MV-4-11 (cell line): ENCODE results near the gene RFX1.
"Not testable (repeated sequence)": the region's sequence is repeated elsewhere in the genome, so short reads cannot be mapped to it uniquely, and the experiment has no call there.

Experiments used
- DNase-seq: peaks from one replicate; lab custom pipeline; 2025; lab: John Stamatoyannopoulos, UW

The RFX1 gene

DNA sequence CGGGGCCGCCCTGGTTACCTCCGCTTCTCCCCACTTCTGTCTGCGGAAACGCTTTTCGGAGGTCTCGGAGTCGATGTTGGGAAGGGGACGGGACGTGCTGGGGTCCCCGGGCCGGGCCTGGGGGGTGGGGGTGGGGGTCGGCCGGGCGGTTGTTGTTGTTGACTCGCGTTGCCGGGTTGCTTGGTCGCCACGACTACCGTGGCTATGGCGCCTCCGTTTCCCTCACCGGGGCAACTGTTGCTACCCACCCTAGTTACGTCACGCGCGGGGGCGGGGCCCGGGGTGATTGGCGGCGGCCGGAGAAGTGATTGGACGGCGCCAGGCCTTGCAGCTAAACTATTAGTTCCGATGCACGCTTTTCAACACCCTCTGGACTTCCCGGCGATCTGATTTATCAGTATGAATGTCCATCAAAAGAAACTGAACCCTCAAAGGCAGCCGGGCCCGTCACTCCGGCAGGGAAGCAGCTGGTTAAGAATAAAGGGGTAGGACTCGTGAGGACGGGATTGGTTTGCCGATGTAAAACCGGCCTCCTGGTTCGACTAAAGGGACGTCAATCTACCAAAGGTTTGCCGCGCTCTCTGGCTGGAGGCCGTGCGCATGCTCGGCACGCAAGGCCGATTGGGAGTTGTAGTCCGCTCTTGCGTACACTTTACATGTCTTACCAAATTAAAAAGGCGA lies at the start of gene RFX1:
RFX1 (minus strand) TSS at position 236 of the 681 bp plus-strand sequence. CDS start 12,477 bp downstream, outside the sequence.
- DNase-seq, result peak; percentile 100

DNA sequence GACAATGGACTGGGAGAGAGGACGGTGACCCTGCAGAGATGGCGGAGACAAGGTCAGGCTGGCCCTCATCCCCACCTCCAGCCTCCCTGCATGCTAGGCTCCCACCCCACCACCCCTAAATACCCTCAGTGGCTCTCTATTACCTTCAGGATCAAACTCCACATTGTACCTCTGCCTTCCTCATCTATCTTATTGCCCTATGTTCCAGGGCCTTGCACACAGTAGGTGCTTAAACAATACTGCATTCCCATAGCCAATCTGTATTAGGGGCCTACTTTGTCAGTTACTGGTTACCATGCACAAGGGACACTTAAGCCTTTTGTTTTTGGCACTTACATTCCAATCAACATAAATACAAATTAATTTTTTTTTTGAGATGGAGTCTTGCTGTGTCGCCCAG lies 49.3 kb upstream of the RFX1 start:
- DNase-seq, result no peak

DNA sequence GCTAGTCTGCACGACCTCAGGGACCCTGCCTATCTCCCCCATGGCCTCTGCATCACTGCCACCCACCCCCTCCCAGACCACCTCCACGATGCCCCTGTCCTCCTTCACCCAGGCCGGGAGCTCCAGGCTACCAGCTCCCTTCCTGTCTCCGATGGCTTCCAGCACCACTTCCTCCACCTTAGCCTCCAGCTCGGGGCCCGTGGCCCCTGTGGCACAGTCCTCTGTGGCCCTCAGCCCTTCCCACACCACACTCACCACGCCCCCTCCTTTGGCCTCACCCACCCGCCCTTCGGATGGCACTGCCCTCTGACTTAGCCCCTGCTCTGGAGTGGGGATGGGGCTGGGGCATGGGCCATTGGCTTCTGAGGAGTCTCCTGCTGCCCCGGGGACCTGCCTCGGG lies 48.6 kb upstream of the RFX1 start:
- DNase-seq, result no peak

DNA sequence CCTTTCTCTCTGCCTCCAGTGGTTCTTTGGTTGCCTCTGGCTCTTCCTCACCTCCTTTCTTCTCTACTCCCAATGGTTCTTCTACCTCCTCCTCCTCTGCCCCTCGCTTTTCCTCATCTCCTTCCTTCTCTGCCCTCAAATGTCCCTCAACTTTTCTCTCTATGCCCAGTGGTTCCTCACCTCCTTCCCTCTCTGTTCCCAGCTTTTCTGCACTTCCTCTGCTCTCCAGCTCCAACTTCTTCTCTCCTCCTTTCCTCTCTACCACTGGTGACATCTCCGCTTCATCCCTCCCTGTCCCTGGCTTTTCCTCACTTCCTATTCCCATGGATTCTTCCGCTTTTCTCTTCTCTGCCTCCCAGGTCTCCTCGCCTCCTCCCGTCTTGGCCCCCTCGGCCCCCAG lies 48.0 kb upstream of the RFX1 start:
- no peak for DNase-seq

DNA sequence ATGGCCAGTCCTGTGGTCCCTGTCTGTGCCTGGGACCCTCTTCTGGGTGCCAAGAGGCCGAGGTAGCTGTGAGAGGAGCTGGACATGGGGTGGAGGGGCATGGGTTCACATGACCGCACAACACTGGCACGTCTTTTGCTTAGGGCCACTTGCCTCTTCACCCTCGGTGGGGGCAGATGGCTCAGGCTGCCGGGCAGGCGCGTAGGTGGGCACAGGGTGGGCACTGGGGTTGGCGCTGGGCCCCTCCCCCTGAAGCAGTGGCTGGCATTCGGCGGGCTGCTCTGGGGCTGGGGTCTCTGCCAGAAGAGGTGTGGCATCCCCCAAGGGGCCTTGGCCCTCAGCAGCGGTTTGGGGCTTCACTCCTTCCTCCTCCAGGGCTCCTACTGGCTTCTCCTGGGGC lies 47.4 kb upstream of the RFX1 start:
- DNase-seq, result no peak

DNA sequence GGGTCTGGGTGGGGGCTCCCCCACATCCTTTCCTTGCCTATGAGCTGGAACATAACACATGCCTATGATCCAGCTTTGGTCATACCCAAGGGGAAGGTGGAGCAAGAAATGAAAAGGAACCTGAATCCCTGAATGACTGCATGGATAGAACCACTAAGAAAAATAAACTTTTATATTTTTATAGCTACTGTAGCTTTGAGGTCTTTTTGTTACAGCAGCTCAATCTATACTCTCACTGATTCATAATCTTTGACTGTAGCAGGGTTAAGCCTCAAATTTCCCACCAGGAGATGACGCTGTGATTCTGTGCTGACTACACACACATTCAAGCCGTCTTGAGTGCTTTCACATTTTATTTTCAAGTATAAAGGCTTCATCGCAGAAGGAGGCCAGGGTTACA lies 46.9 kb upstream of the RFX1 start:
- no peak for DNase-seq

DNA sequence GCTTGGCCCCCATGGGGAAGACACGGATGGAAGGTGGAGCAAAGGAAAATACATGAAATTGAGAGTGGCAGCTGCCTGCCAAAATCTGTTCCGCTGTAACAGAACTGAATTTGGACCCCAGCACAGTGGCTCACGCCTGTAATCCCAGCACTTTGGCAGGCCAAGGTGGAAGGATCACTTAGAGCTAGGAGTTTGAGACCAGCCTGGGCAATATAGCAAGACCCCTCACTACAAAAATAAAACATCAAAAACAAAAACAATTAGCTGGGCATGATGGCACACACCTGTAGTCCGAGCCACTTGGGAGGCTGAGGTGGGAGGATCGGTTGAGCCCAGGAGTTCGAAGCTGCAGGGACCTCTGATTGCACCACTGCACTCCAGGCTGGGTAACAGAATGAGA lies 46.4 kb upstream of the RFX1 start:
- DNase-seq, result no peak

DNA sequence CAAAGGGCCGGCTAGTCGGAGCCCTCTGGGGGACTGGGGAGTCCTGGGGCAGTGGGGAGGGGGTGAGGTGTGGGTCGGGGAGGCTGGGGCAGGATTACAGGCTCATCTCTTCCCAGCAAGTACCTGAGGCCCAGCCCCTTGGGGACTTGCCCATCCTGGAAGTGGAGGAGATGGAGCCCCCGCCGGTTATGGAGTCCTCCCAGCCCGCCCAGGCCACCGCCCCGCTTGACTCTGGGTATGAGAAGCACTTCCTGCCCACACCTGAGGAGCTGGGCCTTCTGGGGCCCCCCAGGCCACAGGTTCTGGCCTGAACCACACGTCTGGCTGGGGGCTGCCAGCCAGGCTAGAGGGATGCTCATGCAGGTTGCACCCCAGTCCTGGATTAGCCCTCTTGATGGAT lies 45.9 kb upstream of the RFX1 start:
- DNase-seq, result no peak

DNA sequence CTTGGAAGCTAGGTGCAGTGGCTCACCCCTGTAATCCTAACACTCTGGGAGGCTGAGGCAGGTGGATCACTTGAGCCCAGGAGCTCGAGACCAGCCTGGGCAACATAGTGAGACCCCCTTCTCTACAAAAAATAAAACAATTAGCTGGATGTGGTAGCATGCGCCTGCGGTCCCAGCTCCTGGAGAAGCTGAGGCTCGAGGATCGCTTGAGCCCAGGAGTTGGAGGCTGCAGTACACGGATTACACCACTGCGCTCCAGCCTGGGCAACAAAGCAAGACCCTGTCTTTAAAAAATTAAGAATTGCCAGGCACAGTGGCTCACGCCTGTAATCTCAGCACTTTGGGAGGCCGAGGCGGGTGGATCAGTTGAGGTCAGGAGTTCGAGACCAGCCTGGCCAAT lies 44.8 kb upstream of the RFX1 start:
- not testable (repeated sequence) for DNase-seq

DNA sequence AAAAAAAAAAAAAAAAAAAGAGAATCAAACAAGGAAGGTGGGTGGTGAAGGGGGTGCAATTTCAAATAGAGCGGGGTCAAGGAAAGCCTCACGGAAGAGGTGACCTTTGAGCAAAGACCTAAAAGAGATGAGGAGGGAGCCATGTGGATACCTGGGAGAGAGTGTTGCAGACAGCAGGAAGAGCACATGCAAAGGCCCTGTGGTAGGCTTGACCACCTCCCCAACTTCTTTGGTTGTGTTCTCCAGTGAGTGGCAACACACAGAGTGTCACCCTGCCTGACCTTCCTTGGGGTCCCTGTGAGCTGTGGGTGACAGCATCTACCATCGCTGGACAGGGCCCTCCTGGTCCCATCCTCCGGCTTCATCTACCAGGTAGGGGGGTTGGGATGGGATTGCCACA lies 44.4 kb upstream of the RFX1 start:
- no peak for DNase-seq

DNA sequence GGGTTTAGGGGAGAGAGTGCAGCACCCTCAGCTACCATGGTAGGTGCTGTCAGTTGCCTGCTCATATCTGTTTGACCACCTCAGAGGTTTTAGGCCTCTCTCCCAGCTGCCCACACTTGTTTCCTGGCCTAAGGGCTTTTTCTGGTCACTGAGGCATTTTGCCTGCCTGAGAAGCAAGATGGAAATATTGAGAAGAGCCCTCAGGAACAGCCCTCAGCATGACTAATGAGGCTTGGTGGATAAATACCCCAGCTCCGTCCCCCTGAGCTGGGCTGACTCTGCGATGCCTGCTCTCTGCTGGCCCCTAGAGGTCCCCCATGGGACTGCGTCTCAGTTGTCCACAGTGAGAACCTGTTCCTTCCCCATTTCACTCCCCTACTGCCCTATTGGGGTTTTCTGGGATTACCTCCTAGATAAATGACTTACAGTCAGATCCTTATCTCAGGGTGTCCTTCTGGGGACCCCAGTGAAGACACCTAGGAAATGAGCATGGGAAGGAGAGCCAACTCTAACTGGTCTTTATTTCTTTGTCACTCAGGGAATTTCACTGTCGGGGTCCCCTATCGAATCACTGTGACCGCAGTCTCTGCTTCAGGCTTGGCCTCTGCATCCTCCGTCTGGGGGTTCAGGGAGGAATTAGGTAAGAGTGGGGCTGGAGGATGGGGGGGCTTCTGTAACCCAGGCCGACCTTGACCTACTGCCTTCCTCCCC lies 42.5 kb upstream of the RFX1 start:
- peak; percentile 87 for DNase-seq

DNA sequence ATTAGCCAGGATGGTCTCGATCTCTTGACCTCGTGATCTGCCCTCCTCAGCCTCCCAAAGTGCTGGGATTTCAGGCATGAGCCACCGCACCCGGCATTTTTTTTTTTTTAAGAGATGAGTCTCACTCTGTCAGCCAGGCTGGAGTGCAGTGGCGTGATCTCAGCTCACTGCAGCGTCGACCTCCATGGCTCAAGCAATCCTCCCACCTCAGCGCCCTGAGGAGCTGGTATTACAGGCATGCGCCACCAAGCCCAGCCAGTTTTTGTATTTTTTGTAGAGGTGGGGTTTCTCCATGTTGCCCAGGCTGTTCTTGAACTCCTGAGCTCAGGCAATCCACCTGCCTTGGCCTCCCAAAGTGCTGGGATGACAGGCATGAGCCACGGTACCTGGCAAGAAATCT lies 41.7 kb upstream of the RFX1 start:
- not testable (repeated sequence) for DNase-seq

DNA sequence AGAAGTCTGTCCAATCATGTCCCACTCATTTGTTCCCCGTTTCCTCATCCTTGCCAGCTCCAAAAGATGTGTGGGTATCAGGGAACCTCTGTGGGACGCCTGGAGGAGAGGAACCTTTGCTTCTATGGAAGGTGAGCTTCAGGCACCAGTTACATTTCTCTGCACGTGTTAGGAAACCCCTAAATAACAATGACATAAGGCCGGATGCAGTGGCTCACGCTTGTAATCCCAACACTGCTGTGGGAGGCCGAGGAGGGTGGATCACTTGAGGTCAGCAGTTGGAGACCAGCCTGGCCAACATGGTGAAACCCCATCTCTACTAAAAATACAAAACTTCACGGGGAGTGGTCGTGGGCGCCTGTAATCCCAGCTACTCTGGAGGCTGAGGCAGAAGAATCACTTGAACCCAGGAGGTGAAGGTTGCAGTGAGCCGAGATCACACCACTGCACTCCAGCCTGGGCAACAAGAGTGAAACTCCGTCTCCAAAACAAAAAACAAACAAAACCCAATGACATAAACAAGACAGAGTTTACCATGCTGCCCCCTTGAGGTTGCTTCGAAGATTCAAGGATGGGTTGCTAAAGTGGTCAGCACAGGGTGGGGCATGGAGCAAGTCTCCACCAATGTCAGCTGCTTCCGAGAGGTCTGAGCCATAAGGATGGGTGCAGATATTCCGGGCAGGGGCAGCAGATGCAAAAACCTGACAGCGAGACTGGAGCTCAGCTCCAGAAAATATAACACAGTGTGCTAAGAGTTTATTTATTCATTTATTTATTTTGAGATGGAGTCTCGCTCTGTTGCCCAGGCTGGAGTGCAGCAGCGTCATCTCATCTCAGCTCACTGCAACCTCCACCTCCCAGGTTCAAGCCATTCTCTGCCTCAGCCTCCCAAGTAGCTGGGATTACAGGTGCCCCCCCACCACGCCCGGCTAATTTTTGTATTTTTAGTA lies 36.8 kb upstream of the RFX1 start:
- peak; percentile 89 for DNase-seq

DNA sequence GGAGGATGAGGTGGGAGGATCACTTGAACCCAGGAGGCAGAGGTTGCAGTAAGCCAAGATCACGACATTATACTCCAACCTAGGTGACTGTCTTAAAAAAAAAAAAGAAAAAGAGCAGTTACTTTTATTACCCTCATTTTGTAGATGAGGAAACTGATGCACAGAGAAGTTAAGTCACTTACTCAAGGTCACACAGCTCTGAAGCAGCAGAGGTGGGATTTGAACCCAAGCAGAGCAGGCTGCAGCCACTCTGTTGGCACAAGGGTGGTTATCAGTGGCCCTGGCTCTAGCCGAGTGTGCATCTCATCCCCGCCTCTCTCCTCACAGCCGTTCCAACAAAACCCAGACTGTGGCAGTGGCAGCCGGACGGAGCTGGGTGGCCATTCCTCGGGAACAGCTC lies 33.1 kb upstream of the RFX1 start:
- no peak for DNase-seq

DNA sequence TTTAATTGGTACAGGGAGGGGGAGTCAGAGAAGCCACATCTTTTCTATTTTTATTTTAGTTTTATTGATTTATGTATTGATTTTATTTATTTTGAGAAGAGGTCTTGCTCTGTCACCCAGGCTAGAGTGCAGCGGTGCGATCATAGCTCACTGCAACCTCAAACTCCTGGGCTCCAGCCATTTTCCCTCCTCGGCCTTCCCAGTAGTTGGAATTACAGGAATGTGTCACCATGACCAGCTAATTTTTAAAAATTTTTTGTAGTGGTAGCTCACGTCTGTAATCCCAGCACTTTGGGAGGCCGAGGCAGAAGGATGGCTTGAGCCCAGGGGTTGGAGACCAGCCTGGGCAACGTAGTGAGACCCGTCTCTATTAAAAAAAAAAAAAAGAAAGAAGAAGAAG lies 29.6 kb upstream of the RFX1 start:
- no peak for DNase-seq

DNA sequence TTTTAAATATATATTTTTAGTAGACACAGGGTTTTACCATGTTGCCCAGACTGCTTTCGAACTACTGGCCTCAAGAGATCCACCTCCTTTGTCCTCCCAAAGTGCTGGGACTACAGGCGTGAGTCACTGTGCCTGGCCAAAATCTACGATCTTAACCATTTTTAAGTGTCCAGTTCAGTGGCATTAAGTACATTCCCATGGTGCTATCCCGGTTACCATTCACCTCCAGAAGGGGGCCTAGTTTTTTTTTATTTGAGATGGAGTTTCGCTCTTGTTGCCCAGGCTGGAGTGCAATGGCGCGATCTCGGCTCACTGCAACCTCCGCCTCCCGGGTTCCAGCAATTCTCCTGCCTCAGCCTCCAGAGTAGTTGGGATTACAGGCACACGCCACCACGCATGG lies 29.0 kb upstream of the RFX1 start:
- not testable (repeated sequence) for DNase-seq

DNA sequence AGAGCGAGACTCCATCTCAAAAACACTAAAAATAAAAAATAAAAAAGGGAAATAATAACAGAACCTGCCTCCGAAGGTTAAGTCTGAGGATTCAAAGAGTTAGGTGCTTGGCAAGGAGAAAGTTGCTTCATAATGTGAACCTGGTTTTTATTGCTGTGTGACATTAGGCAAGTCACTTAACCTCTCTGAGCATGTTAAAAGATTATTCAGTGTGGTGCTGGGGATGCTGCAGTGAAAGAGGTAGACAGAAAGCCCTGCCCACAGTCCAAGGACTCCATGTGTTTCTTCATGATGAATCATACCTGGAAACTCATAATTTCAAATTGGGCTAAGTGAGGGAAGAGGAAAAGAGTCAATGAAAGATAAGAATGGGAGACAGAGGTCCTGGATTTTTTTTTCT lies 27.8 kb upstream of the RFX1 start:
- DNase-seq, result no peak

DNA sequence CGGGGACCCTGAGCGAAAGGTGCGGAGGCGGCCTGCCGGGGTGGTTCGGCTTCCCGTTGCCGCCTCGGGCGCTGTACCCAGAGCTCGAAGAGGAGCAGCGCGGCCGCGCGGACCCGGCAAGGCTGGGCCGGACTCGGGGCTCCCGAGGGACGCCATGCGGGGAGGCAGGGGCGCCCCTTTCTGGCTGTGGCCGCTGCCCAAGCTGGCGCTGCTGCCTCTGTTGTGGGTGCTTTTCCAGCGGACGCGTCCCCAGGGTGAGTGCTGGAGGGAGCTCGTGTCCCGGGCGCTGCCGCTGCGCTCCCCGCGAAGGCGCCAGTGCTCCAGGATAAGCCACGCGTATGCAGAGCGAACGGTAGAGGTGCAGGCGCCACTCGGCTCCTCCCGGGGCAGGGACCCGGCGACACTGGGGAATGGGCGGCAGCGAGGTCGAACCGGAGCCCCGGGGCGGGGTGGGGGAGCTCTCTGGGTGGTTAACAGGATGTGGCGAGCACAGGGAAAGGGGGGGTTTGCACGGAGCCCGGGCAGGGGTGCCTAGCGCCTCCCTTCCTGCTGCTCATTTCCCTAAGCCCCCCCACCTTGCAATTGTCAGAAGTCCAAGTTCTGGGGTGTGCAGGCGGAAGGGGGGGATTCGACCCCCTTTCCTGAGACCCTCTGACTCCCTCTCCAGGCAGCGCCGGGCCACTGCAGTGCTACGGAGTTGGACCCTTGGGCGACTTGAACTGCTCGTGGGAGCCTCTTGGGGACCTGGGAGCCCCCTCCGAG lies 25.8 kb upstream of the RFX1 start, which contains the start of gene IL27RA:
IL27RA (plus strand) TSS at position 44 of the 762 bp plus-strand sequence; CDS start at position 155, 111 bp downstream.
- peak; percentile 61 for DNase-seq

DNA sequence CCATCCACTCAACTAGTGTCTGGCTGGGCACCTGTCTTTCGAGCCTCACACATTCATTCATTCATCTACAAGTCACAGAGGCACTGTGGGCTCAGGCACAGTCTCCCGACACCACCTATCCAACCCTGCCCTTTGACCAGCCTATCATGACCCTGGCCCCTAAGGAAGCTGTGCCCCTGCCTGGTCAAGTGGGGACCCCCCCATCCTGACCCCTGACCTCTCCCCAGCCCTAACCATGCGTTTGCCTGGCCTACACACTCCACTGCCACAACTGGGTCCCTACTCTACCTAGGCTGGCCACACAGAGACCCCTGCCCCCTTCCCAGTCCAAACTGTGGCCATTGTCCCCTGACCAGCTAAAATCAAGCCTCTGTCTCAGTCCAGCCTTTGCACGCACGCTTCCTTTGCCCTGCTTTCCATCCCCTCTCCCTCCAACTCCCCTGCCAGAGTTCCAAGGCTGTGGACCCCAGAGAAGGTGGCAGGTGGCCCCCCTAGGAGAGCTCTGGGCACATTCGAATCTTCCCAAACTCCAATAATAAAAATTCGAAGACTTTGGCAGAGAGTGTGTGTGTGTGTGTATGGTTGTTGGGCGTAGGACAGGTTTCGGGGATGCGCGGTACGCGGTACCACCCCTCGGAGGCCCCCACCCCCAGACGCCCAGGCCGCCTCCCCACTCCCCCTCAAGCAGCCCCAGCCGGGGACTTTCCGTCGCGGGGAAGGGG lies 25.0 kb upstream of the RFX1 start:
- no peak for DNase-seq

DNA sequence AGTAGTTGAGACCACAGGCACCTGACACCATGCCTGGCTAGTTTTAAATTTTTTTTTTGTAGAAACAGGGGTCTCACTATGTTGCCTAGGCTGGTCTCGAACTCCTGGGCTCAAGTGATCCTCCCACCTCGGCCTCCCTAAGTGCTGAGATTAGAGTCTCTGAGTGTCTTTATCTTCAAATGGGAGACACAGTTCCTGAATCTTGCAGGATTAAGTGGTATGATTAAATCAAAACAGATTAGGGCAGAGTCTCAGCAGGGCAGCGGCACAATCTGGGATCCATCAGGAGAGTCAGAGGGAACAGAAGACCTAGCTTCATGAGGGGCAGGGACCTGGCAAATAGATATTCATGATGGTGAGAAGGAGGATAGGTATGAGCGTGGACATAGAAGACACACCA lies 22.8 kb upstream of the RFX1 start:
- no peak for DNase-seq

DNA sequence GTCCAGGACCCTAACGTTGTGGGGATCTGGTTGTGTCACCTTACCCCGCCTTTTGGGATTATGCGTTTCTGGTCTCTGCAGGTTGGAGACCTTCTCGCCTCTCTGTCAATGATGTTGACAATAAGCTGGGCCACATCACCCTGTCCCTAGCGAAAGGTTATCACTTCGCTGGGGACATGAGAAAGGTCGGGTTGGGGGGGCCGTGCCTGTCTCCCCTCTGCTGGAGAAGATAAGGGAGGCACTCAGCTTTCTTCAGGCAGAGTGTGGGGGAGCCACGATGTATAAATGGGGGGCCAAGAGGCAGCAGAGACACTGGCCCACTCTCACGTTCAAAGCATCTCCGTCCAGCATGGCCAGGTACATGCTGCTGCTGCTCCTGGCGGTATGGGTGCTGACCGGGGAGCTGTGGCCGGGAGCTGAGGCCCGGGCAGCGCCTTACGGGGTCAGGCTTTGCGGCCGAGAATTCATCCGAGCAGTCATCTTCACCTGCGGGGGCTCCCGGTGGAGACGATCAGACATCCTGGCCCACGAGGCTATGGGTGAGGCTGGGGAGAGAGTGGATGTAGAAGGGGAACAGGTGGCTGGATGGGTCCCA lies 21.8 kb upstream of the RFX1 start, which contains the start of gene RLN3:
RLN3 (plus strand) TSS at position 293 of the 595 bp plus-strand sequence; CDS start at position 350, 57 bp downstream.
- no peak for DNase-seq
